Brain pericyte (primary cell): ENCODE results near the gene CTSF.
"Not testable (repeated sequence)": the region's sequence is repeated elsewhere in the genome, so short reads cannot be mapped to it uniquely, and the experiment has no call there.

Source experiments
- DNase-seq: peaks from one replicate; pipeline ENCODE4 v3.0.0-alpha.2; 2012; ENCODE audit warnings: low read depth, low spot score

Gene CTSF

GRCh38 chr11:66568124-66568916 is at the start of gene CTSF:
TSS of gene CTSF (minus strand) at chr11:66568606. CDS start at chr11:66568486, 120 bp downstream.
- no peak for DNase-seq

- no peak for DNase-seq
These were observed 48.9 kb upstream of the CTSF start for GRCh38 chr11:66617155-66617834.

GRCh38 chr11:66616379-66617154 is 48.2 kb upstream of the CTSF start, which contains the start of gene RBM14:
TSS of gene RBM14 (plus strand) at chr11:66616630. CDS start at chr11:66616721, 91 bp downstream.
- DNase-seq, result peak; percentile 97

- DNase-seq, result no peak
These were observed 45.7 kb upstream of the CTSF start for GRCh38 chr11:66614073-66614472.

- DNase-seq, result no peak
These were observed 44.1 kb upstream of the CTSF start for GRCh38 chr11:66612458-66612857.

- no peak for DNase-seq
These were observed 41.6 kb upstream of the CTSF start for GRCh38 chr11:66609721-66610617.

- DNase-seq, result peak; percentile 73
These were observed 38.9 kb upstream of the CTSF start for GRCh38 chr11:66607126-66607834.

- not testable (repeated sequence) for DNase-seq
These were observed 38.2 kb upstream of the CTSF start for GRCh38 chr11:66606608-66607007.

GRCh38 chr11:66604155-66604554 is 35.7 kb upstream of the CTSF start:
- no peak for DNase-seq

GRCh38 chr11:66603072-66603471 is 34.7 kb upstream of the CTSF start:
- no peak for DNase-seq

- peak; percentile 68 for DNase-seq
These were observed 32.3 kb upstream of the CTSF start for GRCh38 chr11:66600631-66601233.

GRCh38 chr11:66600219-66600618 is 31.8 kb upstream of the CTSF start:
- DNase-seq, result no peak

- DNase-seq, result no peak
These were observed 30.6 kb upstream of the CTSF start for GRCh38 chr11:66598993-66599392.

- no peak for DNase-seq
These were observed 27.0 kb upstream of the CTSF start for GRCh38 chr11:66595245-66595904.

- DNase-seq, result no peak
These were observed 25.2 kb upstream of the CTSF start for GRCh38 chr11:66593650-66594049.

GRCh38 chr11:66593303-66593635 is 24.9 kb upstream of the CTSF start:
- no peak for DNase-seq

- DNase-seq, result peak; percentile 81
These were observed 24.3 kb upstream of the CTSF start, which contains the start of the genes CCDC87 and CCS for GRCh38 chr11:66592457-66593302. TSS of gene CCDC87 (minus strand) at chr11:66593063. CDS start at chr11:66593015, 48 bp downstream. TSS of gene CCS (plus strand) at chr11:66593185. CDS start at chr11:66593262, 77 bp downstream.

GRCh38 chr11:66591175-66591574 is 22.8 kb upstream of the CTSF start:
- DNase-seq, result no peak
